Measurements from ENCODE around the gene CHCHD6. TPM values are rescaled to one million over a fixed set of nuclear protein-coding genes. Genes with fewer than 3 reads are reported as not detected.

Gene CHCHD6
- total RNA-seq, 1 donor from 2014 or later = 38.2 TPM

DNA sequence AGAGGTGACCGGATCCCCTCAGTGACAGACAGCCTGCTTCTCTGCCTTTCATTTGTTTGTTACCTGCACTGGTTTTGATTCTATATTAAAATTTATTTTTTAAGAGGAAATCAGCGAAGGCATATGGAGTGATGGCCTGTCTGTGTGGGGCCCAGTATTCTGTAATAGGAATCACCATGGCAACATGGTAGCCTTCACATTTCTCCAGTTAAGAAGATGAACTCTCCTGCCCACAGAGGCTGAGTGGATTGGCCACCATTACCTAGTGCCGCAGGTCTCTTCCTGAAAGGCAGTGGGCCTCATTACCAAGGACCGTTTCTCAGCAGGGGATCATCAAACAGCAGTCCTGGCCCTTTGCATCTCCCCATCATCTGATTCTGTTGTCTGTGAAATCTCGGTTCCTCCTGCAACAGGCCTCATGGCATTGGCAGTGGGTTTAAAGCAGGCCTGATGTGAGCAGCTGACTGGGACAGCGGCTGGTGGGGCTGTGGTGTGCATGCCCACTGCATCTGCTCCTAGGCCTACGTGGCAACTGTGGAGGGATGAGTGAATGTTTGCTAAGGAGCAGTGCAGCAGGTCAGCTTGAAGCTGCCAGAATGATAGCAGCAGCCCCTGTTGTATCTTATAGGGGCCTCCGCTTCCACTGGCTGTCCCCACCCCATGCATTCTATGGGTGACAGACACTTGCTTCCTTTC, 114.5 kb downstream of the CHCHD6 start:
- TF ChIP-seq, protein P1, sequence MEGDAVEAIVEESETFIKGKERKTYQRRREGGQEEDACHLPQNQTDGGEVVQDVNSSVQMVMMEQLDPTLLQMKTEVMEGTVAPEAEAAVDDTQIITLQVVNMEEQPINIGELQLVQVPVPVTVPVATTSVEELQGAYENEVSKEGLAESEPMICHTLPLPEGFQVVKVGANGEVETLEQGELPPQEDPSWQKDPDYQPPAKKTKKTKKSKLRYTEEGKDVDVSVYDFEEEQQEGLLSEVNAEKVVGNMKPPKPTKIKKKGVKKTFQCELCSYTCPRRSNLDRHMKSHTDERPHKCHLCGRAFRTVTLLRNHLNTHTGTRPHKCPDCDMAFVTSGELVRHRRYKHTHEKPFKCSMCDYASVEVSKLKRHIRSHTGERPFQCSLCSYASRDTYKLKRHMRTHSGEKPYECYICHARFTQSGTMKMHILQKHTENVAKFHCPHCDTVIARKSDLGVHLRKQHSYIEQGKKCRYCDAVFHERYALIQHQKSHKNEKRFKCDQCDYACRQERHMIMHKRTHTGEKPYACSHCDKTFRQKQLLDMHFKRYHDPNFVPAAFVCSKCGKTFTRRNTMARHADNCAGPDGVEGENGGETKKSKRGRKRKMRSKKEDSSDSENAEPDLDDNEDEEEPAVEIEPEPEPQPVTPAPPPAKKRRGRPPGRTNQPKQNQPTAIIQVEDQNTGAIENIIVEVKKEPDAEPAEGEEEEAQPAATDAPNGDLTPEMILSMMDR (conservative IDR thresholded peaks at IDR 0.05; ENCODE audit: low read depth, low read length) = no peak
- DNase-seq (ENCODE audit: low read depth) = no peak
- H3K4me3 ChIP-seq (ENCODE audit: low read depth, low read length) = no peak overlapping the region

DNA sequence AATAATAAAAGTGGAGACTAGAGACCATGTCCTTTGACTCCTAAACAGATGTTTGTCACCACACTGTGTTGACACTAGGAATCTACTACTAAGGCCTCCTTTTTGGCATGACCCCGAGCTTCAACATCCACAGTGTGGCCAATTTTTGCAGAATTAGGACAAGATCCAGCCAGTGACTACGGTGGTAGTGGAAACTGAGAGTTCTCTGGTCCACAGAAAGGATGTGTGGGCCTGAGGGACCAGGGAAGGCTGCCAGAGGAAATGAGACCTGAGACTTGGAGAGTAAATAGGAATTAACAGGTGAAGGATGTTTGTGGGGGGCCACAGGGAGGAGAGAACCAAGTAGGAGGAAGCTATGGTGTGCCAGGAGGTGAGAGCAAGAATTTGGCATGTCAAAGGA, 122.7 kb downstream of the CHCHD6 start:
- TF ChIP-seq, protein P1 (conservative IDR thresholded peaks at IDR 0.05; ENCODE audit: low read depth, low read length) = no peak
- DNase-seq (ENCODE audit: low read depth) = no peak
- no peak overlapping the region for H3K4me3 ChIP-seq (ENCODE audit: low read depth, low read length)

DNA sequence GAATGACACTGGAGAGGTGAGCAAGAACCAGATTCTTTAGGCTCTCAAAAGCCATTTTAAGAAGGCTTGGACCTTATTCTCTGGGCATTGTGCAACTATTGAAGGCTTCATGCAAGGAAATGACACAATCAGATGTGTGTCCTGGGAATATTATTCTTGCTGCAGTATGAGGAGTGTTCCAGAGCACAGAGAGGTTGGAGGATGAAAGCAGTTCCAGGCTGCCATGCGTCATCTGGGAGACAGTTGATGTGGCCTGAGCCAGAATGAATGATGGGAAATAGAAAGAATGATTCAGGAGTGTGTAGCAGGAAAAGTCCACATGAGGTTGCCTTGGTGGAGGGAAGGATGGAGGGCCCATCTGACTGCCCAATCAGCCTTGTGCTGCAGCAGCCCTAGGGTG, 123.1 kb downstream of the CHCHD6 start:
- no peak overlapping the region for H3K4me3 ChIP-seq (ENCODE audit: low read depth, low read length)
- no peak for DNase-seq (ENCODE audit: low read depth)
- TF ChIP-seq, protein P1 (conservative IDR thresholded peaks at IDR 0.05; ENCODE audit: low read depth, low read length) = no peak

DNA sequence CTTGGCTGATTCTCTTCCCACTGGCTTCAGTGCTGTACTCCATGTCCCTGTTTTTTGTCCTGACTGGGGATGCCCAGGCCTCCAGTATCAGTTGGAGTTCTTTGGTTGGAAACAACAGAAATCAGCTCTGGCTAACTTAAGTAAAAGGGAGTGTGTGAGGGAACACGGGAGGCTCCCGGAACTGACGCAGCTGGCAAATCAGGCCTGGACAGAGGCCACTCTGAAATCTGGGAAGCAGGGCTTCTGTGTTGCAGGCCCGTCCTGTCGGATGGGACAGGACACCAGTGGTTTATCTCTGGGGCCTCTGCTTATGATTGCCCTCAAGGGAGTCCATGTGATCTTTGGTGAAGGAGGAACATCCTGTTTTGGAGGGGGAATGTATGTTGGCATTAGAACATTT, 124.3 kb downstream of the CHCHD6 start:
- H3K4me3 ChIP-seq (ENCODE audit: low read depth, low read length) = no peak overlapping the region
- no peak for DNase-seq (ENCODE audit: low read depth)
- TF ChIP-seq, protein P1 (conservative IDR thresholded peaks at IDR 0.05; ENCODE audit: low read depth, low read length) = no peak

DNA sequence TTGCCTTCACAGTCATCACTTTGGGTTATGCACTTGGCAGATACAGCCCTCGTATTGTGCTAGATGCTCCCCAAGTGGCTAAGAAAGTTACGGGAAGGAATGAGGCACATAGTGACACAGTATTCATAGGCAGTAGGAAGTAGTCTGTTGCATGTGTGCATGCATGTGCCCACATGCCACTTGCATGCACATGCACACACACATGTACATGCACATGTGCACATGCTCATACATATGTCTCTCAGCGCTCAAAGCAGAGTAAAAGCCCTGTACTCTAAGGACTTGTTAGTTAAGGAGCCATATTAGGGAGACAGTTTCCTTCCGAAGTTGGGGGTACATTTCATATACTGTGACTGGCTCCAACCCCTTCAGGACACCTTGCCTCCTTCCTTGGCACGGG, 128.9 kb downstream of the CHCHD6 start:
- no peak for DNase-seq (ENCODE audit: low read depth)
- TF ChIP-seq, protein P1 (conservative IDR thresholded peaks at IDR 0.05; ENCODE audit: low read depth, low read length) = no peak
- no peak overlapping the region for H3K4me3 ChIP-seq (ENCODE audit: low read depth, low read length)

DNA sequence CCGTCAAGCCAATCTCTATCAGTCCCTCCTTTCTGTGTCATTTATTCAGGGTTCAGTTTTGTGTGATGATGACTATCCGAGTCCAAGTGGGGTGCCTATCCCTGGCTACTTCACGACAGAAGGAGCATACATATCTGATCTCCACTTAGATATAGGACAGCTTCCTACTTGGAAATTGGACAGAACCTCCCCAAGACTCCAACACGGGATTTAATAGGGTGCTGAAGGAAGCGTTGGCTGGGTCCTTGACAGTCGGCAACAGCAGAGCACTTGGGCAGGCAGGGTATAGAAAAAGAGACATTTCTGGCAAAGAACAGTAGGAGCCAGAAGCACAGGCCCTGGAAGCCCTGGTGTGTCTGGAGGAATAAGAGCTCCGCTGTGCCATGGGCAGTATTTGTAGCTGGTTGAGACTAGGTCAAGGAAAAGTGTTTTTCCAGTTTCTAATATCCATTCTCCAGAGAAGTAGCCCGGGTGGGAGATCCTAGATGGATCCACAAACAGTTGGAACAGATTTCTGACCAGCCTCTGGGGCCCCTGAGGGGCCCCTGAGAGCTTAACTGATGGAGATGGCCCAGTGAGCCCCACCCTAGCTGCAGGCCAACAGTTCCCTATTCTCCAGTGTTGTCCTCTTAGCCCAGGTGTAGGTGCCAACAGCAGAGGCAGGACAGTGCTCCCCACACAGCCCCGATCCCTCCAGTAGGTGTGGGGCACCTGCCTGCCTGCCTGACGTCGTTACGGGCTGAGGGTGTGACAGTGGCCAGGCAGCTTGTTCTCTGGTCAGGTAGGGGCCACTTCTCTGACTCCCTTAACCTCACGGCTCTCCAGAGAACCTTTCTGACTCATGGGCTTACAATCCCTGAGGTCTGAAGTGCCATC, 130.8 kb downstream of the CHCHD6 start:
- no peak overlapping the region for H3K4me3 ChIP-seq (ENCODE audit: low read depth, low read length)
- no peak for DNase-seq (ENCODE audit: low read depth)
- TF ChIP-seq, protein P1 (conservative IDR thresholded peaks at IDR 0.05; ENCODE audit: low read depth, low read length) = no peak
